ENCODE measurements around the gene CCDC148.
"Not testable (repeated sequence)": the region's sequence is repeated elsewhere in the genome, so short reads cannot be mapped to it uniquely, and the experiment has no call there.

Gene CCDC148

DNA sequence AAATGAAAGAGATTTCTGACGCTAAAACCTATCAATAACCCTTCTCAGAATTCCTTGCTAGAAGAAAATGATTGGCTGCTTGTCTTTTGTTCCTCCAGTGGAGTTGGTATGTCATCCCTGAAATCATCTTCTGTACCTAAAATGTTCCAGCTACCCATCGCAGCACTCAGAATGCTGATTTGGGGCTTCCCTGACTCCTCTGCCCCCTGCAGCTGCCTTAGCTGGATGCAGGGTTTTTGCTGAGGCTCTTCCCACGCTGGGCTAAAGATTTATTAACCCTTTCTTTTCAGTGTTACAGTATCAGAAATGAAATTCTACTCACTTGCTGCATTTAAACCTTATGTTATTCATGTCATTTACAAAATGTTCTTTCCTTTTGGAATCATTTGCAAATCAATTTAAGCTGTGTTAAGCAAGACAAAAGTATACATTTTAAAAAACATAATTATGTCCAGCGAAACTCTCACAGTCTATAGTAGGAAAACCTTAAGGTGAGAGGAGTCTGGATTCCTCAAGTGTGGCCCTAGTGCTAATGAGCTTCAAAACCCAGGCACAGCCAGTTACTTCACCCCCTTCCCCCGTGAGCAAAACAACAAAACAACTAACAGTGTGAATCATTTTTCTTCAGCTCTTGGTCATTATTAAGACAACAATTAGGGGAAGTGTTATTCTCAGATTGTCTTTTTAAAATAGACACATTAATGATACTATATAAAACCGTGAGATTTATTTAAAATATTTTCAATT lies 33.0 kb upstream of the CCDC148 start:
- H3K4me1 Mint-ChIP-seq (ENCODE audit: low read depth), result peaks cover 18% of the 10 kb centered on the region

DNA sequence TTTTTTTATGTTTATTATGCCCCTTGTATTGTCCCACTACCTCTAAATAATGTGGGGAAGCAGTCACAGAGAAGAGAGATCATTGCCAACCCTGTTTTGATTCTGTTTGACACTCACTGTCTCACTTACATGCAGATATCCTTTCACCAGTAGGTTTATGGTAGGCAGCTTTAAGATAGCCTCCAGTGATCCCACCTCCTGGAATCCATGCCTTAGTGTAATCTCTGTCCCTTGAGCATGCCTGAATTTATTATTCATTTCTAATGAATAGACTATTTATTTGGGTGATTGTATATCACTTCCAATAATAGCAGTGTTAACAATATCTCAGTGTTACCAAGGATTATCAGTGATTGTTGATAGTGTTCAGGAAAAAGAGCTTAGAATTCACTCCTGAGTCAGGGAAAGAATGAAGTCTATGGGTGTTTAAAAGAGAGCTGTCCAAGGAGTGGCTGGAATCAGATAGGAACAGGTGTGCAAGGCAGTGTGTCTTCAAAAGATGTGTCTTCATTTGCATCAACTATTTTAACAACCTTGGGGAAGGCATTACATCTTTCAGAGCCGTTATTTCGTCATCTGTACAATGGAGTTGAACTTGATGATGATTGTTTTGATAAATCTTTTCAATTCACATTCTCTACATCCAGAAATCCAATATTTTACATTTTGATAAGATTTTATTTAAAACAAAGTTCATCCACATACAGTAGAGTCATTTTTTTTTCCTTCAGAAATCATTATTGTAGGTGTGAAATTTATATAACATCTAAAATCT lies 32.1 kb upstream of the CCDC148 start:
- Mint-ChIP-seq H3K36me3 (ENCODE audit: low read depth) (no peaks in the 10 kb centered on the region), H3K9me3 (no peaks in the 10 kb centered on the region), H3K4me3 (no peak overlapping the region), H3K27ac (no peak overlapping the region), H3K27me3 (no peaks in the 10 kb centered on the region), H3K4me1 (ENCODE audit: low read depth) (peaks cover 21% of the 10 kb centered on the region)
- DNase-seq, result no peak

More for the DNA sequence above, 33.0 kb upstream of the CCDC148 start:
- Mint-ChIP-seq H3K36me3 (ENCODE audit: low read depth) (no peaks in the 10 kb centered on the region), H3K4me3 (no peak overlapping the region), H3K27me3 (no peaks in the 10 kb centered on the region), H3K9me3 (no peaks in the 10 kb centered on the region), H3K27ac (no peak overlapping the region)
- no peak for DNase-seq

DNA sequence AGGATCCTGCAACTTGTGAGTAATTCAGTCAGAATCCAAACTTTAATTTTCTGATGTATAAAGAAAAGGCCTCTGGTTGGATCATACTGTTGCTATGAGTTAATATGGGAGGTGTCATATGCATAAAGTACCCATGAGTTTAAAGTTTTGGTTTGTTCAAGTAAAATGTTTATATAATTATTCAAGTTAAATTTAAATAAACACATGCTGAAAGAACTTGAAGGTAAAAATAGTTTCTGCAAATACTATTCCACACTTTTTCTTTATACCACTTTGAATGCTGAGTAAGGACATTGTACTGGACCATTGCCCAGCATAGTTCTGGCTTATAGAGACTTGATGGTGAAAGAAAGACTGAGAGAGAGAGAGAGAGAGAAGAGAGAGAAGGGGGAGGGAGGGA lies 30.9 kb upstream of the CCDC148 start:
- H3K27me3 Mint-ChIP-seq, result no peaks in the 10 kb centered on the region
- peaks cover 21% of the 10 kb centered on the region for H3K4me1 Mint-ChIP-seq (ENCODE audit: low read depth)
- no peak overlapping the region for H3K27ac Mint-ChIP-seq
- no peak for DNase-seq
- no peaks in the 10 kb centered on the region for H3K9me3 Mint-ChIP-seq
- no peak overlapping the region for H3K4me3 Mint-ChIP-seq
- H3K36me3 Mint-ChIP-seq (ENCODE audit: low read depth), result no peaks in the 10 kb centered on the region

DNA sequence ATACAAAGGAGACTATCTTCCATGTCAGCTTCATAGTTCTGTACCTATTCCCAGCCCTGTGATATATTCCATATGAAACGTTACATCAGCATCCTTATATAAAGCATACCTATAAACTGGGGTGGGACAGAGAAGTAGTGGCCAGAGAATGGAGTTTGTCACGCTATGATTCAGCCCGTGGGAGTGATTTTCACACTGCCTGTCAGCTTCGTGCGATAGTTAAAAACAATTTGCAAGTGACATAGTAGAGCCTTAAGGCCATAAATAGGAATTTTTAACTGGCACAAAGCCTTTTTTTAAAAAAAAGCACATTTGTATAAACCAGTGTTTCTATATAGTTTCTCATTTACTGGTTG lies 30.4 kb upstream of the CCDC148 start:
- no peak overlapping the region for H3K27ac Mint-ChIP-seq
- H3K27me3 Mint-ChIP-seq, result no peaks in the 10 kb centered on the region
- no peaks in the 10 kb centered on the region for H3K36me3 Mint-ChIP-seq (ENCODE audit: low read depth)
- peaks cover 21% of the 10 kb centered on the region for H3K4me1 Mint-ChIP-seq (ENCODE audit: low read depth)
- no peak for DNase-seq
- H3K9me3 Mint-ChIP-seq, result no peaks in the 10 kb centered on the region
- no peak overlapping the region for H3K4me3 Mint-ChIP-seq

DNA sequence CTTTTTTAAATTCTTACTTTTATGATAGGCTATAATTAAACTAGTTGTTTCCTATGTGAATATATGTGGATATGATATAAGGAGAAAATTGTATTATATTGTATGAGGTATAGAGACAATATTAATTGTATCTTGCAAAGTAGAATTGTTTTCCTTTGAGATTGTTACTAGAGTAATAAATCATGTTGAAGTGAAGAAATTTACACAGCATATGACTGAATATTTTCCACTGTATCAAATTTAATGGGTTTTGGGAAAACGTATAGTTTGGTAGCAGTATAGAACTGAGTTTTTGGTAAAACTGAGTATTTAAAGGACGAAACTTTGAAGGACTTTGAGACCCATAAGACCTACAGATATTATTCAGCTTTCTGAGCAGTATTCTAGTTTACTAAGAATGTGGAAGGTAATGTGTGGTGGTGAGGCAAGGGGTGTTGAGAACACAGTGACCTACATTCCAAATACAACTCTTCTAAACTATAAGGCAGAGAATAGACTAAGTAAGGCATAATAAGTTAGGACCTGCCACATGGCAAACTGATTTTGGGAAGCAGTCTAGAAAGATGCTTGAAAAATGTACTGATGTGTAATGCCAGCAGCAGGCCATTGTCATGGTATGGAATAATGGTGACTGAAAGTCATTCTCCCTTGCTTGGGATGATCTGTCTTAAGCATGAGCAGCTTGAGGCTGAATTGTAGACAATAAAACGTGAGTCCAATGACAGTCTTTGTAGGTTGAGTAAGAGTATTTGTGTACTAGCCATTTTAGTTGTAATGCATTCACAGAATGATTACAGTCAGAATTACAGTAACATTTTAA lies 29.8 kb upstream of the CCDC148 start:
- H3K4me1 Mint-ChIP-seq (ENCODE audit: low read depth), result peaks cover 23% of the 10 kb centered on the region

DNA sequence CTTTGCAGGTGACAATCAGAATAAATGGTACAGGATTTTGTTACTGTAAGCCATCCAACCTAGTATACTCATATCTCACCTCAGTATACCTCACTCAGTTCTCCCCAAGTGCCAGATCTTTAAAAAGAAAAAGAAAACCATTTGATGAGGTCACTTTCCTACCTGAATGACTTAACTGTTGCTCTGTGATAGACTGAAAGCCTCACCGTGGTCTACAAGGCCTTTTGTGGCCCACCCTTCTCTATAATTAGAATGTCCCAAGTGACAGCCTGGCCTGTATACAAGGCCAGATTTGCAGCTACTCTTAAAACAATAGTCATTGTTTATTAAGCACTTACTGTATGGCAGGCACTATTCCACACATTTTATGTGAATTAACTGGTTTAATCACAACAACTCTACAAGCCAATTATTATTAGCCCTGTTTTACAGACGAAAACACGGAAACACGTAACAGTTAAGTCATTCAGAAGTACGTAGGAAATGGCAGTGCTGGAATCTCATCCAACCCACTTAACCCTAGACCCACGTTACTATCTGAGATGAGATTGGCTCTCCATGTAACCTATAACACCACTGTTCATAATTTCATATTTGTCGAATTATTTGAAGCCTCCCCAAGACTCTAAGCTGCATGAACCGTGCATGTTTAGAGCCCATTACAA lies 28.5 kb upstream of the CCDC148 start:
- Mint-ChIP-seq H3K27me3 (no peaks in the 10 kb centered on the region), H3K4me1 (ENCODE audit: low read depth) (peaks cover 23% of the 10 kb centered on the region), H3K27ac (no peak overlapping the region), H3K4me3 (no peak overlapping the region), H3K9me3 (no peaks in the 10 kb centered on the region), H3K36me3 (ENCODE audit: low read depth) (peaks cover 2% of the 10 kb centered on the region)
- DNase-seq, result no peak

More for the DNA sequence above, 29.8 kb upstream of the CCDC148 start:
- no peaks in the 10 kb centered on the region for H3K27me3 Mint-ChIP-seq
- H3K27ac Mint-ChIP-seq, result no peak overlapping the region
- H3K36me3 Mint-ChIP-seq (ENCODE audit: low read depth), result peaks cover 2% of the 10 kb centered on the region
- H3K9me3 Mint-ChIP-seq, result no peaks in the 10 kb centered on the region
- DNase-seq, result no peak
- no peak overlapping the region for H3K4me3 Mint-ChIP-seq

DNA sequence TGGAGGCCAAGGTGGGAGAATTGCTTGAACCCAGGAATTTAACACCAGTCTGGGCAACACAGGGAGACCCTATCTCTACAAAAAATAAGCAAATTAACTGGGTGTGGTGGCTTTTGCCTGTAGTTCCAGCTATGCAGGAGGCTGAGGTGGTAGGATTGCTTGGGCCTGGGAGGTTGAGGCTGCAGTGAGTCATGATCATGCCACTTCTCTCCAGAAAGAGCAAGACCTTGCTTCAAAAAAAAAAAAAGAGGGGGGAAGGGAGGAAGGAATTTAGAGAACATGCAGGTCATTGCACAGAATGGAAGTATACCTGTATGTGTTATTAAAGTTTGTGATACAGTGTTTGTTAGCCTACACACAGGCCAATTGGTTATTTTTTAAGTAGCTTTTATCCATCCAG lies 26.0 kb upstream of the CCDC148 start:
- Mint-ChIP-seq H3K27ac (no peak overlapping the region), H3K9me3 (no peaks in the 10 kb centered on the region), H3K36me3 (ENCODE audit: low read depth) (peaks cover 2% of the 10 kb centered on the region), H3K4me1 (ENCODE audit: low read depth) (peaks cover 31% of the 10 kb centered on the region), H3K27me3 (no peaks in the 10 kb centered on the region), H3K4me3 (no peak overlapping the region)
- DNase-seq, result no peak

DNA sequence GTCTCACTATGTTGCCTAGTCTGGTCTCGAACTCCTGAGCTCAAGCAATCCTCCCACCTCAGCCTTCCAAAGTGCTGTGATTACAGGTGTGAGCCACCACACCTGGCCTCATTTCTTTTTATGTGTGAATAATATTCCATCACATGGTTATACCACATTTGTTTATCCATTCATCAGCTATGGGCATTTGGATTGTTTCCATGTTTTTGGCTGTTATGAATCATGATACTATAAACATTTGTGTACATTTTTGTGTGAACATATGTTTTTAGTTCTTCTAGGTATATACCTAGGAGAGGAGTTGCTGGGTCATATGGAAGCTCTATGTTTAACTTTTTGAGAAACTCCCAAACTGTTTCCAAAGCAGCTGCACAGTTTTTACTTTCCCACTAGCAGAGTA lies 24.6 kb upstream of the CCDC148 start:
- H3K36me3 Mint-ChIP-seq (ENCODE audit: low read depth), result peaks cover 2% of the 10 kb centered on the region
- peaks cover 33% of the 10 kb centered on the region for H3K4me1 Mint-ChIP-seq (ENCODE audit: low read depth)
- H3K4me3 Mint-ChIP-seq, result no peak overlapping the region
- H3K27ac Mint-ChIP-seq, result no peak overlapping the region
- H3K9me3 Mint-ChIP-seq, result no peaks in the 10 kb centered on the region
- no peak for DNase-seq
- H3K27me3 Mint-ChIP-seq, result no peaks in the 10 kb centered on the region

DNA sequence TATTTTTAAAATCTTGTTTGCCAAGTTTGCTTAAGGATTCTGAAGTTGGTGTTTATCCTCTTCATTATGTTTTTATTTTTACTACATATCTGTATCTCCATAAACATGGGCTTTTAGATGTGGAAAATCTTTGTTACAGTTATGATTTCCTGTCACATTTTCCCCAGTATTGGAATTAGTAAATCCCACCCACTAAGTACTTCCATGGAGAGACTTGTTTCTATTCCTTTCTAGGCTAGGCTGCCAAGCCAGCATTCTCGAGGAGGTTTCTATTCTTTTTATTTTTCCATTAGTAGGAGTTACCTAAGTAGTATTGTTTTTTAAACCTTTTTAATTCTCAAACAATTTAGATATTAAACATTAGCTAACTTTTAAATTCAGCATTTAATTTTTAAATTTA lies 22.3 kb upstream of the CCDC148 start:
- no peaks in the 10 kb centered on the region for H3K27me3 Mint-ChIP-seq
- peaks cover 25% of the 10 kb centered on the region for H3K4me1 Mint-ChIP-seq (ENCODE audit: low read depth)
- DNase-seq, result no peak
- peaks cover 2% of the 10 kb centered on the region for H3K36me3 Mint-ChIP-seq (ENCODE audit: low read depth)
- no peak overlapping the region for H3K4me3 Mint-ChIP-seq
- H3K9me3 Mint-ChIP-seq, result no peaks in the 10 kb centered on the region
- H3K27ac Mint-ChIP-seq, result no peak overlapping the region

DNA sequence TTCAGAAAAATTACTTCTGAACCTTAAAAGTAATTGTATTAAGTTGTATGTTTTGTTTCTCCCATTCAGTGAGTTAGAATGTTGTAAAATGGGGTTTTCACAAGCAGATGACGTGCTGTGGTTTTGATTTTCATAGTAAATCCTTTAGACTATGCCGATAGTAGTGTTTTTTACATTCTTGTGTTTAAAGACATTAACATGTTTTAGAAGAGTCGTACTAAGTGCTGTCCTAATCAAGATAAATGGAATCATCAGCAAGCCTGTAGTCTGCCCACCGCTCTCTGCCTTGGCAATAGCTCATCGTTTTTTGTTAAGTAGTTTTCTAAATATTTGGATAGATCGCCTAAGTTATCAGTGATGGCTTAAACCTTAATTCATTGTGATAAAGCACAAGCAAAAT lies 21.7 kb upstream of the CCDC148 start:
- DNase-seq, result no peak
- Mint-ChIP-seq H3K36me3 (ENCODE audit: low read depth) (peaks cover 2% of the 10 kb centered on the region), H3K4me1 (ENCODE audit: low read depth) (peaks cover 25% of the 10 kb centered on the region), H3K27ac (no peak overlapping the region), H3K9me3 (no peaks in the 10 kb centered on the region), H3K4me3 (no peak overlapping the region), H3K27me3 (no peaks in the 10 kb centered on the region)

DNA sequence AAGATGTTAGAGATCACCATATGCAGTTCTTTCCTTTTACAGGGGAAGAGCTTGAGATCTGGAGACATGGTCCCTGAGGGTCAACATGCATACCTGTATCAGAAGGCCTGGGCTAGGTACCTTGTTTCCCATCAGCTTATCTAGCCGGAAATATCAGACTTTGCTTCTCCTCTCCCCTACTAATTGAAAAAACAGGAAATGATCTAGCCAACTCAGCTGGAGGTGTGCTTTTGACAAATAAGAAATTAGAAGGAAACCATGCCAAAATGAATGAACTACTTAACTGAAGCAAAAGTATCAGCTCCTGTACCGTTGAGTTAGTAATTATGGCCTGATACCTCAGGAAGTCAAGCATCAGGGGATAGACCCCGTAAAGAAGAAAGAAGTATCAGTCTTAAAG lies 20.6 kb upstream of the CCDC148 start:
- Mint-ChIP-seq H3K4me3 (no peak overlapping the region), H3K9me3 (no peaks in the 10 kb centered on the region), H3K4me1 (ENCODE audit: low read depth) (peaks cover 25% of the 10 kb centered on the region), H3K27me3 (no peaks in the 10 kb centered on the region), H3K27ac (peak overlapping the region; percentile 86), H3K36me3 (ENCODE audit: low read depth) (peaks cover 6% of the 10 kb centered on the region)
- no peak for DNase-seq

DNA sequence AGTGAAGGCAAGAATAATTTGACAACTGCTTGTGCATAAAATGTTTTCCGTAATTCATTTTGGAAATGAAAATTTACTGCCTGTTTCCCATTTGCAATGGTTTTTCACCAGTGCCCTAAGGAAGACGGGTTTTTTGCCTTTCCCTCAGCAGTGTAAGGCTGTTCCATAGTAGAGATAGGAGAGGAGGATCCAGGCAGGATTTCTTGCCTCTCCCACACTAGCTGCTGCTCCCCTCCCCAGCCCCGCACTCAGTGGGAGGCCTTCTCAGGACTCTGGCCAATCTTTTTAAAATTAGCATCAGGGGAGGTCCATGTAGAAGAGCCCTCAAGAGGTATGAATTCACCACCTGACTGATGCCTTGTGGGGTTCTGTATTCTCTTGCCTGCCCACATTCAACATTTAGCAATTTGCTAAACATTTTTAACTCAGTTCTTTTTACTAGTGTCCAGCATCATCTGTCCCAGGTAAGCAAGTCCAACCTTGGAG lies 18.0 kb upstream of the CCDC148 start:
- H3K4me3 Mint-ChIP-seq, H3K27me3 Mint-ChIP-seq, DNase-seq, H3K27ac Mint-ChIP-seq, H3K9me3 Mint-ChIP-seq: not testable (repeated sequence)
- H3K36me3 Mint-ChIP-seq (ENCODE audit: low read depth), result peaks cover 17% of the 10 kb centered on the region
- H3K4me1 Mint-ChIP-seq (ENCODE audit: low read depth), result peaks cover 23% of the 10 kb centered on the region

DNA sequence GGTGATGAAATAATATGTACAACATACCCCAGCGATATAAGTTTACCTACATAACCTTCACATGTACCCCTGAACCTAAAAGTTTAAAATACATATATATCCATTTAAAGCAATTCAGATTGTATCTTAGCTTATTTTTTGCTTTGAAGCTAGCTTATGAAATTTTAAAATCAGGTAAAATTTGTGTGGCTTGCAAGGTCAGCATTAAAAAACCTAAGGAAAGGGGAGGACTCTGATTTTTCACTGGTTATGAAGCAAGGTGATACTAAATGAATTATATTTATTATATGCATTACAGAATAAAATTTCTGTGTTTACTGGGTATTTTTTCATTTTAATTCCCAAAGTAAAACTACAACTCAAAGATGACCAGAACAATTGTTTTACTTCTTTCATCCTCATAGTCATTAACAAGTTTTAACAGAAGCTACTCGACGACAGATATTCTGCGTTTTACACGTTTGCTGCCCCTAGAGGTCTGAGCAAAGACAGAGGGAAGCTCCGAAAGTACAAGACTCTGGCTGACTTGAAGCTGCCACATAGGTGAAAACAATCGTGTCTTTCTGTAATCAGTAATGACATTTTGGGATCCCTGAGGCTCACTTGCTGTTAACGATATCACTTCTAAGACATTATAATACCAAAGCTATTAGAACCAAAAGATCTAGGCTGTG lies 17.3 kb upstream of the CCDC148 start:
- no peak for DNase-seq
- peaks cover 23% of the 10 kb centered on the region for H3K4me1 Mint-ChIP-seq (ENCODE audit: low read depth)
- no peaks in the 10 kb centered on the region for H3K9me3 Mint-ChIP-seq
- no peak overlapping the region for H3K27ac Mint-ChIP-seq
- no peak overlapping the region for H3K4me3 Mint-ChIP-seq
- H3K36me3 Mint-ChIP-seq (ENCODE audit: low read depth), result peaks cover 20% of the 10 kb centered on the region
- H3K27me3 Mint-ChIP-seq, result no peaks in the 10 kb centered on the region

DNA sequence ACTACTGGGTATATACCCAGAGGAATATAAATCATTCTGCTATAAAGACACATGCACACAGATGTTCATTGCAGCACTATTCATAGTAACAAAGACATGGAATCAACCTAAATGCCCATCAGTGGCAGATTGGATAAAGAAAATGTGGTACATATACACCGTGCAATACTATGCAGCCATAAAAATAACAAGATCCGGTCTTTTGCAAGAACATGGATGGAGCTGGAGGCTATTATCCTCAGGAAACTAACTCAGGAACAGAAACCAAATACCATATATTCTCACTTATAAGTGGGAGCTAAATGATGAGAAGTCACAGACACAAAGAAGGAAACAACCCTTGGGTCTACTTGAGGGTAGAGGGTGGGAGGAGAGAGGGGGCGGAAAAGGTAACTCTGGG lies 16.7 kb upstream of the CCDC148 start:
- not testable (repeated sequence) for DNase-seq, H3K27ac Mint-ChIP-seq, H3K27me3 Mint-ChIP-seq, H3K9me3 Mint-ChIP-seq, H3K4me3 Mint-ChIP-seq
- H3K36me3 Mint-ChIP-seq (ENCODE audit: low read depth), result peaks cover 20% of the 10 kb centered on the region
- peaks cover 19% of the 10 kb centered on the region for H3K4me1 Mint-ChIP-seq (ENCODE audit: low read depth)
